Testis (tissue), 2 donors: ENCODE measurements around the gene CD8B.
"Not testable (repeated sequence)": the region's sequence is repeated elsewhere in the genome, so short reads cannot be mapped to it uniquely, and the experiment has no call there.

Experiments used
- POLR2A ChIP-seq: fragments of 450-650 bp; IDR thresholded peaks from one replicate; pipeline ENCODE4 v1.6.1; 2017; ENCODE audit warnings: antibody characterized with exemption, mild to moderate bottlenecking, moderate library complexity
- TF ChIP-seq, protein P1 (sequence below), 3 experiments: fragments of 450-650 bp in 2 of 3; fragments of 200-600 bp in 1 of 3; sonication (generic) in 1 of 3; IDR thresholded peaks; one replicate each; pipeline ENCODE4 v1.5.1; 2016 to 2019; ENCODE audit warnings: antibody characterized with exemption in 3 of 3, mild to moderate bottlenecking in 2 of 3, moderate library complexity in 1 of 3

DNA sequence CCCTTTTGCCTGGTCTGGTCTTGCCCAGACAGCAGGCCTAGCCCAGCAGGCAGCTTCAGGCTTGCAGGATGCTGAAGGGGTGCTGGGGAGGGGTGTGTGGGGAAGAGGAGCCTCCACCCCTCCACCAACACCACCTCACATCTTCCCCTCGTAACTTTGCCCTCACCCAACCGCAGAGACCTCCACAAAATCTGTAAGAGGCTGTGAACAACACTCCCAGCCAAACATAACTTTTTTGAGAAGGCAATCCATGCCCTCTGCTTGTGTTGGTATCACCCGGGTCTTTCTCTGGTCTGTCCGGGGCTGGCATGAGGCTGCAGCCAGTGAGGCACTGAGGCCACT, 26.2 kb downstream of the CD8B start:
- TF ChIP-seq, protein P1, sequence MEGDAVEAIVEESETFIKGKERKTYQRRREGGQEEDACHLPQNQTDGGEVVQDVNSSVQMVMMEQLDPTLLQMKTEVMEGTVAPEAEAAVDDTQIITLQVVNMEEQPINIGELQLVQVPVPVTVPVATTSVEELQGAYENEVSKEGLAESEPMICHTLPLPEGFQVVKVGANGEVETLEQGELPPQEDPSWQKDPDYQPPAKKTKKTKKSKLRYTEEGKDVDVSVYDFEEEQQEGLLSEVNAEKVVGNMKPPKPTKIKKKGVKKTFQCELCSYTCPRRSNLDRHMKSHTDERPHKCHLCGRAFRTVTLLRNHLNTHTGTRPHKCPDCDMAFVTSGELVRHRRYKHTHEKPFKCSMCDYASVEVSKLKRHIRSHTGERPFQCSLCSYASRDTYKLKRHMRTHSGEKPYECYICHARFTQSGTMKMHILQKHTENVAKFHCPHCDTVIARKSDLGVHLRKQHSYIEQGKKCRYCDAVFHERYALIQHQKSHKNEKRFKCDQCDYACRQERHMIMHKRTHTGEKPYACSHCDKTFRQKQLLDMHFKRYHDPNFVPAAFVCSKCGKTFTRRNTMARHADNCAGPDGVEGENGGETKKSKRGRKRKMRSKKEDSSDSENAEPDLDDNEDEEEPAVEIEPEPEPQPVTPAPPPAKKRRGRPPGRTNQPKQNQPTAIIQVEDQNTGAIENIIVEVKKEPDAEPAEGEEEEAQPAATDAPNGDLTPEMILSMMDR (IDR thresholded peaks at IDR 0.05), result not testable (repeated sequence)
- not testable (repeated sequence) for TF ChIP-seq POLR2A
